Measurements from ENCODE around the gene RNF8. TPM values are rescaled to one million over a fixed set of nuclear protein-coding genes. Genes with fewer than 3 reads are reported as not detected.
"Not testable (repeated sequence)": the region's sequence is repeated elsewhere in the genome, so short reads cannot be mapped to it uniquely, and the experiment has no call there.

Gene RNF8
- total RNA-seq, 1 donor from 2014 or later, result 11.3 TPM

DNA sequence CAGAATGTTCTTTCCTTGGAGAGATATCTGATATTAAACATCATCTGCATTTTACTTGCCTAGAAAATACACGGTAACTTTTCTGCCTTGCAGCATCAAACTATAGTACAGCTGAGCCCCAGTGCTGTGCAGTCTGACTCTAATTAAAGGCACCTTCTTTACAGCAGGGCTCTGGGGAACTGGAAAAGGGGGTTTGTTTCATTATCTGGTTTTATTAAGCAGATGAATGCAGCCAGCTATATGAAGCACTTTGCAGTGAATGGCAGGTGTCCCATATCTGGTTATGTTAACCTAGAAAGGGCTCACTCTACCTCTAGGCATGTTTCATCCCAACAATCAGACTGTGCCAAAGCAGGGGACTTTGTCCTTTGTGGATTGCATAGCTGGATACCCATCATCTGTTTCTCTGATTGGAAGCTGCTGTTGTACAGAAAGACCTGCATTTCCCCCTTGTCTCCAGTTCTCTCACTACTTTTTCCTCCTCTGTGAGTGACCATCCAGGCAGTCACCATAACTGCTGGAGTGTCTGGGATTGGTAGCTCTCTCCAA lies 39.7 kb downstream of the RNF8 start:
- no peak for DNase-seq (ENCODE audit: low spot score)

DNA sequence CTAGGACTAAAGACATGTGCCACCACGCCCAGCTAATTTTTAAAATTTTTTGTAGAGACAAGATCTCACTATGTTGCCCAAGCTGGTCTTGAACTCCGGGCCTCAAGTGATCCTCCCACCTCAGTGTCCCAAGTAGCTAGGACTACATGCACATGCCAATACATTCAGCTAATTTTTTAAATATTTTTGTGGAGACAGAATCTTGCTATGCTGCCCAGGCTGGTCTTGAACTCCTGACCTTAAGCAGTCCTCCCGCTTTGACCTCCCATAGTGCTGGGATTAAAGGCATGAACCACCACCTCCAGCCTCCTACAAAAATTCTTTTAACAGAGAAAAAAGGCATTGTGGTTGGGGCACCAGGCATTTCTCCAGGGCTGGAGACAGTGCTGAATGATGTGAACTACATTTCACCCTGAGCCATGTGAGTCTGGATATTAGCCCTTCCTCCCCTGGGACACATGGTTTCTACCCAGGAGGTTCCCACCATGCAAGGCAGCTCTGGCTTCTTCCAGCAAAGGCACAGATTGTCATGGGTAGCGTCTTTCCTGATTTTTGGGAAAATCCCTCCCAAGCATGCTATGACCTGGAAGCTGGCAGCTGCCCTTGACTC lies 42.9 kb downstream of the RNF8 start:
- DNase-seq (ENCODE audit: low spot score), result no peak

DNA sequence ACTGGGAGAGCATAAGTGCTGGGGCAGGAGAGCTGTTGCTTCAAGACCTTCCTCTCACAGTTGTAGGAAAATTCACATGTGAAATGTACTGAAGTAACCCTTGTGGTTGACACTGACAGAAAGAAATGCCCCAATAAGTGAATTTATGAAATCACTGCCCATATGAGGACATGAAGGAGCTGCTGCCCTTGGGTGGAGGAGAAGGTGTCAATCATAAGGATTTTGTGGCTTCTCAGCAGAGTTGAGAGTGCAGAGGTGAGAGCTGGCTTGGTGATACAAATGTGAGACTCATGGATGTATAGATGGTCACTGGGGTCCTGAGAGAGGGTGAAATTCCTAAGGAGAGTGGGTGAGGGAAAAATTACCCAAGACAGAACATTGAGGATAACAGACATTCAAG lies 45.3 kb downstream of the RNF8 start:
- DNase-seq (ENCODE audit: low spot score), result no peak

DNA sequence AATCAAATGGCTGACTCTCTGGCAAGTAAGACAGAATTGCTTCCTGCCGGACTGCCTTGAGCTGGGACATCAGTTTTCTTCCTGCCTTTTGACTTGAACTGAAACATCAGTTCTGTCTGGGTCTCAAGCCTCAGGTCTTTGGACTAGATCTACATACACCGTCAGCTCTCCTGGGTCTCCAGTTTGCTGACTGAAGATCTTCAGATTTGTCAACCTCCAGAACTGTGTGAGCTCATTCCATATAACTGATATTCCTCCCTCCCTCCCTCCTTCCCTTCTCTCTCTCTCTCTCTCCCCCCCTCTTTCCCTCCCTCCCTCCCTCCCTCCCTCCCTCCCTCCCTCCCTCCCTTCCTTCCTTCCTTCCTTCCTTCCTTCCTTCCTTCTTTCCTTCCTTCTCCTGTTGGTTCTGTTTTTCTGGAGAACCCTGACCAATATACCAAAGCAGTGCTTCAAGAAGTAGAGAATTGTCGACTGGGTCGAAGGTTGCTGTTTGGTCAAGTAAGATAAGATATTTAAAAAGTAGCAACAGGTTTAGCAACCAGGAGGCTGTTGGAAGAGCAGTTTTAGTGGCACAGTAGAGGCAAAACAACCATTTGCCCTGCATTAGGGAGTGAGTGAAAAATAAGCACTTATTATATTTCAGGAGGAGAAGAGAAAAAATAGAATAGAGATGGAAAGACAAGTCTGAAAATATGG lies 46.2 kb downstream of the RNF8 start:
- no peak for DNase-seq (ENCODE audit: low spot score)

DNA sequence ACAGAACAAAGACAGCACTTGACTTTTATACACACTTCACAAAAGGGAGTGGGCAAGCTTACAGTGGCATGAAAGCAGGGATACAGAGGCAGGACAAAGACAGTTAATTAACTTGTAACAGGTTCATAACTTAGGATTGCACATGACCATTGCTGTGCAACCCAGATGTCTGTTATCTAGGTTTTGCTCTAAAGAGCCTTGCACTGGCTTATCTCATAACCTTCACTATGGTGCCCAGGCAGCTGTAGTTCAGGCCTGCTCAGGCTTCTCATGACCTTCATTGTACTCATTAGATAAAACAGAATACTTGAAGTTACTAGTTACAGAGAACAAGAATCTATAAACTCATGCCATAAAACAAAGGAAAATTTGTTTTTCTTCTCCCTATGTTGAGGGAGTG lies 47.9 kb downstream of the RNF8 start:
- not testable (repeated sequence) for DNase-seq (ENCODE audit: low spot score)

DNA sequence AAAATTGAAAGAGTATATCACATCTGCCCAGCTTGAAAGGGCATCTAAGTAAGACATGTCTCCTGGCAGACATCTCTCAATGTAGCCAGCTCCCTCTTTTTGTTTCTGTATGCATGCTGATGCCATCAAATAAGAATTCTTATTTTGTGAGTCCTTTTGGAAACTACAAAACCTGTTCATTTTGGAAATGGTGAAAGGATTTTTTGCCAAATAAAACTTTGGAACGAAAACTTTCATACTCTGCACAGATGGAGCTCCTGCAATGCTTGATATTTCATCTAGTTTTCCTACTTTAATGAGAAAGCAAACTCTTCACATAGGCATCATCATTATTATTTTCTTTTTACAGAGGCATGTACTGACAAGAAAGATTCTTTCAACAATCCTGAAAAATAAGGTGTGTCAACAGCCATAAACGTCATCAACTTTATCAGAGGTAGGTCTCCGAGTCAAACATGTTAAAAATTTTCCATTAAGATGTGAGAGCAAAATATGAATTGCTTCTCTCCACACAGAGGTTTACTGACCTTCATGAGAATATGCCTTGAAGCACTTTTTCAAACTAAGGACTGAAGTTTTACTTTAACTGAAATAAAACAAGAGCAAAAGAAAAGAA lies 53.1 kb downstream of the RNF8 start:
- DNase-seq (ENCODE audit: low spot score), result no peak

DNA sequence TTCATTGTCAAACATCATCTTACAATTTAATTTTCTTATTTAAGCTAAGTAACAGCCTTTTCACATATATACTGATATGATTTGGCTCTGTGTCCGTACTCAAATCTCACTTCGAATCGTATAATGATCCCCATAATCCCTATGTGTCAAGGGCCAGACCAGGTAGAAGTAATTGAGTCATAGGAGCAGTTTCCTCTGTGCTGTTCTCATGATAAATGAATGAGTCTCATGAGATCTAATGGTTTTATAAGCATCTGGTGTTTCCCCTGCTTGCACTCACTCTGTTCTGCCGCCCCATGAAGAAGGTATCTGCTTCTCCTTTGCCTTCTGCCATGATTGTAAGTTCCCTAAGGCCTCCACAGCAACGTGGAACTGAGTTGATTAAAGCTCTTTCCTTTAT lies 54.2 kb downstream of the RNF8 start:
- DNase-seq (ENCODE audit: low spot score), result no peak

DNA sequence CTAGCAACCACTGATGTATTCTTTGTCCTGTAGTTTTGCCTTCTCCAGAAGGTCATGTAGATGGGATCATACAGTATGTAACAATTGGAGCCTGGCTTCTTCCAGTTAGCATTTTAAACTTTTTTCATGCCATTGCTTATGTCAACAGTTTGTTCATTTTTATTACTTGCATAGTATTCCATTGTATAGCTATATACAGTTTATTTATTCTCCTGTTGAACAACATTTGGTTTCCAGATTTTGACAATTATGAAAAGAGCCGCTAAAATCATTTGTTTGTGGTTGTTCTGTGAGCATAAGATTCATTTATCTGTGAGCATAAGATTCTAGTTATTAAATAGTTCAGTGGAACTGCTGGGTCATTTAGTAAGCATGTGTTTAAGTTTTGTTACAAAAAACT lies 55.7 kb downstream of the RNF8 start:
- no peak for DNase-seq (ENCODE audit: low spot score)

DNA sequence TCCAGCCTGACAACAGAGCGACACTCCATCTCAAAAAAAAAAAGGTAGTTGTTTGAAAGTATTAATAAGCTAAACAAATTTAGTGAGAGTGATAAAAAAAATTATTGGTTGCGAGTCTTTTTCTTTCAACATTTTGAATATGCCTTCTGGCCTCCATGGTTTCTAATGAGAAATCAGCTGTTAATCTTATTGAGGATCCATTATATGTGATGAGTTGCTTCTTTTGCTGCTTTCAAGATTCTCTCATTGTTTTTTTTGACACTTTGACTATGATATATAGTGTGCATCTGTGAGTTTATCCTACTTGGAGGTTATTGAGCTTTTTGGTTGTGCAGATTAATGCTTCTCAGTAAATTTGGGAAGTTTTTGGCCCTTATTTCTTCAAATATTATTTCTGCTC lies 63.6 kb downstream of the RNF8 start:
- no peak for DNase-seq (ENCODE audit: low spot score)

DNA sequence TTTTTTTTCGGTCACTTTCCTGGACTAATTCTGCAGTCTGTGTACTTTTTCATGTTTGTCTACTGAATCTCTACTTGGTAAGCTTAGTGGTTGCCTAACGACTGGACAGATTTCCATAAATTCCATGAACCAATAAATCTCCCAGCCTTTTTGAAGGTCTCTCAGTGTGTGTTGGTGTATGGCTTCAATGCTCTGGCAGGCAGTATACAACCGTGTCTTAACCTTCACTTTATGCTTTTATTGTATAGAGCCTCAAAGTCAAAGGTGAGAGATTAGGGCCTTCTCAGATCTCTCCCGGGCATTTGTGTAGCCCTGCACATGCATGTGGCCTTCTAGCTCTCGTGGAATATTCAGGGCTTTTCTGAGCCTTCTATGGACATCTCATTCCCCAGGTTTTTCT lies 64.9 kb downstream of the RNF8 start:
- DNase-seq (ENCODE audit: low spot score), result no peak

DNA sequence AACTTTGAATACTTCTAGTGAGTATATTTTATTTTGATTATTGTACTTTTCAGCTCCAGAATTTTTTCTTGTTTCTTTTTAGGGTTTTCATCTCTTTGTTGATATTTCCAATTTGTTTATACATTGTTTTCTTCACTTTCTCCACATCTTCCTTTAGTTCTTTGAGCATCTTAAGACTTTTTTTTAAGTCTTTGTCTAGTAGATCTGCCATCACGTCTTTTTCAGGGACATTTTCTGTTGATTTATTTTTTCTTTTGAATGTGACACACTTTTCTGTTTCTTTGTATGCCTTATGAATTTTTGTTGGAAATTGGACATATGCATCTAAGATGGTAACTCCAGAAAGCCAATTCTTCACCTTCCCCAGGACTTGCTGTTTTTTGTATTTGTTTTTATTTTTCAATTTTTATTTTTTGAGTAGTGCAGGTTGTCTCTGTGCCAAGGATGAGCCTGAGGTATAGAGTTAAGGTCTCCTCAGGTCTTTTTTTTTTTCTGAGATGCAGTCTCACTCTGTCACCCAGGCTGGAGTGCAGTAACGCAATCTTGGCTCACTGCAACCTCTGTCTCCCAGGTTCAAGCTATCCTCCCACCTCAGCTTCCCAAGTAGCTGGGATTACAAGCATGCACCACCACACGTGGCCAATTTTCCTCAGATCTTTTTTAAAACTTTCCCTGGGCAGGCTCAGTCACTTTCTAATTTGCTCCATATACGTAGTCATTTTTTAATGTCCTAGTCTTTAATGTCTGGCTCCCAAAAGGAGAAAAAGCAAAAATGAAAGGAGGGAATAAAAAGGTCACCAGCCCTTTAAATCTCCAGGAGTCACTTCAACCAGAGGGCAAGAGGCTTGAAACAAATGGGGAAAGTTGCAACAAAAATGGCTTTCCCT lies 72.5 kb downstream of the RNF8 start:
- no peak for DNase-seq (ENCODE audit: low spot score)

DNA sequence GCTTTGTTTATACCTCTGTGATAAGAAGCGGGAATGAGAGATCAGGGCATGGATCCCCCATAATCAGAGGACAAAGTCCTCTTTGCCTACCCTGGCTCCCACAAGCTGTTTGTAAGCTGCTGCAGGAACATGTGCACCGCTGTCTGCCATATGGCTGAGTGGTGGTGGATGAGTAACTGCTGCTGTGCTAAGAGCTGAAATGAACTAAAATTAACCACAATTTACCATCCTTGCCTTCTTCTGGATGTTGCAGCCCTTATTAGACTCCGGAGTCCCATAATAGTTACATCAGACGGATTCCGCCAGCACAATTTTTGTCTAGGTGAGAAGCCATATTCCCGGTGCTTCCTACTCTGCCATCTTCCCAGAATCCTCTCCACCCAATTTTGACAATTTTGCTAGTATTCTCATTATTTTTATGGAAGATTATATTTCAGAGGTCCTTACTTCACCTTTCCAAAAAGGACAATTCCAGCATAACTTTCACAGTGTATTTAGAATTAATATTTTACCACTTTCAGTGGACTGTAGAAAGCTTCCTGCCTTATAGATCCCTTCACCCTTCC lies 73.2 kb downstream of the RNF8 start:
- no peak for DNase-seq (ENCODE audit: low spot score)

DNA sequence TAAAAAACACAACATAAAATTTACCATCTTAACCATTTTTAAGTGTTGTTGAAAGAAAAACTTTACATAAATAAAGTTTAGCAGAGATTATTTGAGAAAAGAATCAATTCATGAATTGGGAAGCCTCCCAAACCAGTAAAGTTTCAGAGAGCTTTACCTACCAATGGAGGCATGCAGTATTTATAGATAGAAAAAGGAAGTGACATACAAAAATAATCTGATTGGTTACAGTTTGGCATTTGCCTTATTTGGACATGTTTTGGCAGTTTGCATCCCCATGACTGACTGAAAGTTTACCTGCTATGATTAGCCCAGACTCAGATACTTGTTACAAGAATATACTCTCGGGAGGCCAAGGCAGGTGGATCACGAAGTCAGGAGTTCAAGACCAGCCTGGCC lies 75.6 kb downstream of the RNF8 start:
- no peak for DNase-seq (ENCODE audit: low spot score)

DNA sequence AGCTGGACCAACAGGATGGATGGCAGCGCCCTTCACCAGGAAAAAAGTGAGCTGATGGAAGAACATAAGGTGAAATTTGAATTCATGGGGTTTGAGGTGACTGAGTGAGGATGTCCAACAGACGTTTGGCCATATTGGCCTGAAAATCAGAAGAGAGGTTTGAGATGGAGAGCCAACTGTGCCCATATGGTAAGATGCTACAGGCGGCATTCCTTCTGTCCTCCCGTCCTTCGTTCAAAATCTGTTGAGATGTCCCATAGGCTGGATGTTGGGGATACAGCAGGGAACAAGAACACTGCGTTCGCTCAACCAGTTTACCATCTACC lies 78.8 kb downstream of the RNF8 start:
- no peak for DNase-seq (ENCODE audit: low spot score)

DNA sequence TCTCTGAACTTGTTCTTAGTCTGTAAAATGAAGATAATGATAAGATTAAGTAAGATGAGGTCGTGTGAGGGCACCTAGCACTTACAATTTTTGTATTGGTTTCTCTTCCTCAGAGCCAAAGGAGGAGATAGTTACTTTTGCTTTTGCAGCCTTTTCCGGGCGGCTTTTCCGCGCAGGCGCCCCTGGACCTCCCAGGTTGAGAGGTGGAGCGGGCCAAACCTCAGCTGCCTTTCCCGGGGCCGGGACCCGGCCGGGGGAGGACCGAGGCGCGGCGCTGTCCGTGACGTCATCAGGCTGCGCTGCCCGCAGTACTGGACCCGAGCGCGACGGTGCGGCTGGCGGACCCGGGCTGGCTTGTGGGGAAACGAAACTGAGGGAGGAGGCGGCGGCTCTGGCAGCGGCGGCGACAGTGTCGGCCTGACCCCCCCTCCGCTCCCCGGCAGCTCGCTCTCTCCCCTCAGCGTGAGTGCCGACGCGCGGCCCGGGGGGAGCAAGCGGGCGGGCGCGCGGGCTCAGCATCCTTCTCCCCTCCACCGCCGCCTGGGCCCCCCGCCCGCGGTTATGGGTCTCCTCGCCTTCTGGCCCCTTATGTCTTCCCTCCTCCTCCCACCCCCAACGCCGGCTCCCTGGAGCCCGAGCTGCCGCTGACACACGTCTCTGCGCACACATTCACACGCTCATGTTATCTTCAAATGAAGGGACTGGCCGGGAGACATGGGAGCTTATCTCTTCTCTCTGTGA lies 79.3 kb downstream of the RNF8 start, which contains the start of gene CMTR1:
CMTR1 (plus strand) TSS at position 306 of the 741 bp plus-strand sequence. CDS start 2,409 bp downstream, outside the sequence.
- peak; percentile 100 for DNase-seq (ENCODE audit: low spot score)

DNA sequence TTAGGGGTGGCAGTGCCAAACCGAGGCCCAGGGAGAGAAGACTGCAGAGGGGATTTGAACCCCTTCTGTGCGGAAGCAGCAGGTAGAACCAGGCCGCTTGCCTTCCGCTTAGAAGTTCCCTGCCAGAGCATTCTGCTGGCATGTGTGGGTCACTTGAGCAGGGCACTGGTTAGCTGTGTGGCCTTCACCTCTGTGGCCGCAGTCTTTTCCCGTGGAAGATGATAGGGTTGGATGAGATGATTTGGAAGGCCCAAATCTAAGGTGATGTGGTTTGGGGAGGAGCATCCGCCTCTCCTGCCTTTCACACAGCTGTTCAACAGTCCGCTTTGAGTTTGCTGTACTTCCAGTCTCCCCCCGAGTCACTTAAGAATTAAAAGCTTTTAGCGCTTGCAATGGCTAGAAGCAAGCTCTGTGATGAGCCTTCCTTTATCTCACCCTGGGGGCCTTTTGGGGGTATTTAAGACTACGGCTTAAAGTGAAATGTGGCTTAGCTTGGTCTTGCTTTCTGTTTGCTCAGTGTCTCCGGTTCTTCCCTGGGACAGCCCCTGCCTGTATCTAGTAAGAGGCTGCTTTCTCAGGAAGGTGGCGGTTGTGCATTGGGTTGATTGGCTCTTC lies 80.0 kb downstream of the RNF8 start:
- no peak for DNase-seq (ENCODE audit: low spot score)

DNA sequence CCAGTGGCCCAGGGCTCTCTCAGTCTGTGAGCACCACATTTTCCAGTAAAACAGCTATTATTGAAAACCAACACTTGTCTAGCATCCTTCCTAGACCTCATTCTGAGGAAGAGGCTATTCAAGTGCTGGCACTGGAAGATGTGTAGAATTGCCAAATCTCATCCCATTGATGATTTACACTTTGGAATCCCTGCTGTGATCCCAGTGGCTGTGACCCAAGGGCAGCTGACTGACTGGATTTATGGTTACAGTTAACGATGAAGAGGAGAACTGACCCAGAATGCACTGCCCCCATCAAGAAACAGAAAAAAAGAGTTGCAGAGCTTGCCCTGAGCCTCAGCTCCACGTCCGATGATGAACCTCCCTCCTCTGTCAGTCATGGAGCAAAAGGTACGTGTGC lies 81.6 kb downstream of the RNF8 start:
- DNase-seq (ENCODE audit: low spot score), result no peak

DNA sequence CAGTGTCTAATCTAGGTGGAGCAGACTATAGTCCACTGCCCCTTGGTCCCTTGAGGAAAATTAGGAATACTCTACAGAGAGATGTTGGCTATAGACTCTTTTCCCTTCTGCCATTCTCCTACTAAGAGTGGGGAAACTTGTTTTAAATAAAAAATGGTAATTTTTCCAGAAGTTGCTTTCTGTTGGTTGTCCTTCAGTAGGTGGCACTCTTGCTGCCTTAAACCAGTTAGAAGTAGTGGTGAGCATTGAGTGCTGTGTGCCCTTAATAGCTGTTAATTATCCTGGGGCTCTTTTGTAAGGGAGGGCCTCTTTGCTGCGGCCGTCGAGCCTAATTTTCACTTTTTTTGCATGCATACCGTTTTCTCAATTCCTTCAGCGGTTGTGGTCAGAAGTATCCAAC lies 82.0 kb downstream of the RNF8 start:
- DNase-seq (ENCODE audit: low spot score), result no peak

DNA sequence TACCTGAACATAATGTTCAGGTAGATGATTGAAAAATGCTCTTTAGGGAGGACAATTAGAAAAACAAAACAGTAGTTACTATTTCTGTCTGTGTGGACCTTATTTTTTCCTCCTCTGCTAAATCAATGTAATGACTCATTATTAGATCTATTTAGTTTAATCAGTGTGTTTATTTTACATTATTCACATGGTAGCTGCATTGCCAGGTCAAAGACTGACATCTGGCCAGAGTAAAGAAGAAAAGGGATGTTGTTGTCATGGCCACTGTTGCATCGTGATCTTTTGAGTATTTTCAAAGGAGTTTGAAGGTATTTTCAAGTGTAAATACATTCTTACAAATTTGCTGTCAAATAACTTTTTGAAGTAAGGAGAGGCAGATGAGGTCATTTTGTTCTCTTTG lies 85.1 kb downstream of the RNF8 start:
- no peak for DNase-seq (ENCODE audit: low spot score)

DNA sequence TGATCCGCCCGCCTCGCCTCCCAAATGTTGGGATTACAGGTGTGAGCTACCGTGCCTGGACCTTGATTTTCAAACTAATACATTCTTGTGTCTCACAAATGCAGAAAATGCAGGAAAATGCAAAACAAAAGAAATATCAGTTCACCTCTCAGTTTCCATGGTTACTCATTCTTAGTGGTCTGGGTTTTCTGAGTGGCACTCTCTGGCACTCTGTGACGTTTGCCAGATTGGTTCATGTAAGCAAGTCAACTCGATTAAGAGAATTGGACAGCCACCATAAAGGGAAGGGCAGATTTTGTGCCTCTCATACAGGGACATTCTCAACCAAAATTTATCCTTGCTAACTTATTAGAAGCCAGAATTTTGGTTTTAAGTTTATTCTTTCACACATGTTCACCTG lies 87.9 kb downstream of the RNF8 start:
- DNase-seq (ENCODE audit: low spot score), result no peak
